H1 (cell line): Measurements from ENCODE around the gene OSR1. TPM values are rescaled to one million over a fixed set of nuclear protein-coding genes. Genes with fewer than 3 reads are reported as not detected.

ENCODE experiments used
- CTCF ChIA-PET: fragments of 300-600 bp; sonication (Branson Sonifier 250); formaldehyde crosslinking; loops from one replicate; lab custom pipeline; 2021; ENCODE audit not compliant: partially characterized antibody; lab: Charles Lee
- POLR2A ChIA-PET: fragments of 300-600 bp; sonication (Branson Sonifier 250); formaldehyde crosslinking; loops from one replicate; lab custom pipeline; 2021; ENCODE audit warnings: inconsistent platforms; ENCODE audit not compliant: partially characterized antibody; lab: Charles Lee
- DNase-seq, 2 experiments: peaks; one replicate each; pipeline versions ENCODE4 v3.0.0 to v3.0.0-alpha.2; 2010 to 2022; ENCODE audit warnings: low spot score in 2 of 2, low read depth in 1 of 2, mixed read lengths in 1 of 2
- FAIRE-seq: peaks from 2 replicates; lab custom pipeline; 2011; peaks lifted over from hg19 to GRCh38; lab: Jason Lieb, UNC
- H2AFZ ChIP-seq: 2 replicates; pipeline ENCODE4 v1.8.1; 2012; ENCODE audit warnings: low read length, inconsistent platforms
- H2AK5ac ChIP-seq: 2 replicates; pipeline ENCODE4 v1.6.1; 2013; ENCODE audit warnings: low read depth, low read length
- H2BK120ac ChIP-seq: replicated peaks from 2 replicates; pipeline ENCODE3; 2013; ENCODE audit warnings: low read depth, low read length, inconsistent platforms
- H2BK12ac ChIP-seq: 2 replicates; pipeline ENCODE4 v1.6.1; 2013; ENCODE audit warnings: low read depth, low read length
- H2BK15ac ChIP-seq: 2 replicates; pipeline ENCODE4 v1.6.1; 2013; ENCODE audit warnings: low read length
- H2BK20ac ChIP-seq: 2 replicates; pipeline ENCODE4 v1.6.1; 2013; ENCODE audit warnings: low read length
- H2BK5ac ChIP-seq: 2 replicates; pipeline ENCODE4 v1.6.1; 2013; ENCODE audit warnings: low read depth, low read length
- H3K14ac ChIP-seq: 2 replicates; pipeline ENCODE4 v1.6.1; 2013; ENCODE audit warnings: inconsistent platforms; ENCODE audit not compliant: insufficient read length
- H3K18ac ChIP-seq: 2 replicates; pipeline ENCODE4 v1.6.1; 2013; ENCODE audit warnings: low read length; ENCODE audit errors: extremely low read depth
- H3K23ac ChIP-seq: 2 replicates; pipeline ENCODE4 v1.6.1; 2013; ENCODE audit warnings: inconsistent platforms; ENCODE audit not compliant: insufficient read length
- H3K23me2 ChIP-seq: 2 replicates; pipeline ENCODE4 v1.6.1; 2013; ENCODE audit warnings: low read depth, low read length
- H3K27ac ChIP-seq: 2 replicates; pipeline ENCODE4 v1.6.1; 2011; ENCODE audit warnings: low read depth, low read length, inconsistent platforms
- H3K27me3 ChIP-seq, 4 experiments: replicated peaks in 1 of 4; 1 replicate in 1 of 4; 2 replicates in 3 of 4; pipeline versions ENCODE4 v1.6.1 to v1.8.1; 2011 to 2013; ENCODE audit warnings: low read length in 3 of 4, mild to moderate bottlenecking in 3 of 4, inconsistent platforms in 2 of 4, mixed read lengths in 2 of 4, moderate library complexity in 1 of 4; ENCODE audit not compliant: control insufficient read depth in 3 of 4, insufficient read depth in 3 of 4; ENCODE audit errors: extremely low read depth in 1 of 4
- H3K36me3 ChIP-seq, 4 experiments: 2 replicates each; pipeline versions ENCODE4 v1.6.1 to v1.8.1; 2011 to 2013; ENCODE audit warnings: mild to moderate bottlenecking in 4 of 4, low read length in 3 of 4, moderate library complexity in 2 of 4, control low read depth in 1 of 4, inconsistent platforms in 1 of 4; ENCODE audit not compliant: insufficient read depth in 4 of 4, control insufficient read depth in 2 of 4
- H3K4ac ChIP-seq: replicated peaks from 2 replicates; pipeline ENCODE3; 2013; ENCODE audit warnings: low read length, low read depth, mixed read lengths, inconsistent platforms; ENCODE audit not compliant: insufficient read length
- H3K4me1 ChIP-seq, 4 experiments: replicated peaks in 1 of 4; 1 replicate in 1 of 4; 2 replicates in 3 of 4; pipeline versions ENCODE4 v1.6.1 to v1.8.1; 2011 to 2013; ENCODE audit warnings: low read length in 3 of 4, inconsistent platforms in 2 of 4, mixed read lengths in 1 of 4; ENCODE audit not compliant: insufficient read depth in 4 of 4, control insufficient read depth in 3 of 4
- H3K4me2 ChIP-seq, 2 experiments: 2 replicates each; pipeline versions ENCODE4 v1.6.1 to v1.8.1; 2011 to 2013; ENCODE audit warnings: low read depth in 2 of 2, low read length in 2 of 2, control low read depth in 1 of 2, inconsistent platforms in 1 of 2, mild to moderate bottlenecking in 1 of 2; ENCODE audit not compliant: insufficient read depth in 1 of 2
- H3K4me3 ChIP-seq, 4 experiments: fragments of 200-600, 300-600 bp in 1 of 4; sonication (generic), shearing (Covaris generic), sonication (Bioruptor Twin) in 1 of 4; 2 replicates each; pipeline versions ENCODE4 v1.5.1 to v1.8.1; 2011 to 2016; ENCODE audit warnings: low read length in 4 of 4, low read depth in 3 of 4, control low read depth in 2 of 4, inconsistent platforms in 2 of 4, mild to moderate bottlenecking in 2 of 4, mixed read lengths in 1 of 4, moderate library complexity in 1 of 4; ENCODE audit not compliant: insufficient read depth in 2 of 4; ENCODE audit errors: extremely low read depth in 1 of 4
- H3K56ac ChIP-seq: replicated peaks from 2 replicates; pipeline ENCODE3; 2013; ENCODE audit warnings: low read depth, mild to moderate bottlenecking, mixed read lengths, low read length, inconsistent platforms; ENCODE audit not compliant: insufficient read length
- H3K79me1 ChIP-seq: 2 replicates; pipeline ENCODE4 v1.6.1; 2013; ENCODE audit warnings: low read depth, low read length, control low read depth
- H3K79me2 ChIP-seq, 2 experiments: 2 replicates each; pipeline versions ENCODE4 v1.6.1 to v1.8.1; 2012 to 2013; ENCODE audit warnings: low read length in 2 of 2, mild to moderate bottlenecking in 2 of 2, inconsistent platforms in 1 of 2; ENCODE audit not compliant: insufficient read depth in 2 of 2, control insufficient read depth in 1 of 2
- H3K9ac ChIP-seq, 4 experiments: replicated peaks in 1 of 4; 1 replicate in 1 of 4; 2 replicates in 3 of 4; pipeline versions ENCODE4 v1.6.1 to v1.8.1; 2011 to 2013; ENCODE audit warnings: low read depth in 3 of 4, low read length in 3 of 4, control low read depth in 2 of 4, mild to moderate bottlenecking in 2 of 4, moderate library complexity in 2 of 4, inconsistent platforms in 1 of 4; ENCODE audit errors: extremely low read depth in 1 of 4
- H3K9me3 ChIP-seq, 2 experiments: 2 replicates each; pipeline versions ENCODE4 v1.6.1 to v1.8.1; 2012 to 2013; ENCODE audit warnings: mild to moderate bottlenecking in 2 of 2, moderate library complexity in 2 of 2, control low read depth in 1 of 2, inconsistent platforms in 1 of 2, low read depth in 1 of 2, low read length in 1 of 2, mixed read lengths in 1 of 2; ENCODE audit not compliant: insufficient read depth in 2 of 2
- H4K20me1 ChIP-seq, 2 experiments: replicated peaks in 1 of 2; 2 replicates each; pipeline versions ENCODE3 to v1.8.1; 2011 to 2013; ENCODE audit warnings: inconsistent platforms in 2 of 2, low read length in 2 of 2, mild to moderate bottlenecking in 1 of 2; ENCODE audit not compliant: insufficient read depth in 2 of 2, control insufficient read depth in 1 of 2
- H4K5ac ChIP-seq: 2 replicates; pipeline ENCODE4 v1.6.1; 2013; ENCODE audit warnings: low read length, low read depth, mixed read lengths, inconsistent platforms; ENCODE audit not compliant: insufficient read length
- H4K8ac ChIP-seq: 2 replicates; pipeline ENCODE4 v1.8.0; 2013; ENCODE audit warnings: mild to moderate bottlenecking, moderate library complexity, low read length, inconsistent platforms; ENCODE audit not compliant: insufficient read depth; ENCODE audit errors: extremely low read depth
- H4K91ac ChIP-seq: replicated peaks from 2 replicates; pipeline ENCODE3; 2013; ENCODE audit warnings: low read length, mixed read lengths, inconsistent platforms; ENCODE audit not compliant: insufficient read length
- JUND ChIP-seq: IDR thresholded peaks from 2 replicates; pipeline ENCODE4 v1.6.1; 2011; ENCODE audit warnings: mild to moderate bottlenecking, improper control_type of control experiment, low read length
- PHF8 ChIP-seq: fragments of 200-600 bp; sonication (generic); conservative IDR thresholded peaks from 2 replicates; pipeline ENCODE4 v1.7.1; 2012; ENCODE audit warnings: low read depth, mild to moderate bottlenecking, inconsistent platforms, low read length, moderate library complexity
- POU5F1 ChIP-seq: IDR thresholded peaks from 2 replicates; pipeline ENCODE4 v1.6.1; 2011; ENCODE audit warnings: low read depth, mild to moderate bottlenecking, low read length, moderate library complexity
- SP4 ChIP-seq: IDR thresholded peaks from 2 replicates; pipeline ENCODE4 v1.6.1; 2012; ENCODE audit warnings: low read length, inconsistent platforms
- whole genome bisulfite sequencing, 2 experiments: shearing (Covaris generic) in 1 of 2; methylation state at CpG; one replicate each; pipeline versions ENCODE4 v1.1.6 to v1.1.7; 2013 to 2015; ENCODE audit warnings: low lambda C conversion rate in 2 of 2, mixed read lengths in 2 of 2, inconsistent platforms in 1 of 2, low coverage in 1 of 2, missing lambda C conversion rate in 1 of 2; ENCODE audit not compliant: insufficient replicate concordance in 2 of 2, insufficient coverage in 1 of 2, insufficient read length in 1 of 2; ENCODE audit errors: extremely low coverage in 1 of 2, missing lambda C conversion rate in 1 of 2; 5-methylcytosine and 5-hydroxymethylcytosine counted together
- polyA plus RNA-seq, 7 experiments: library from polyadenylated mRNA; depleted of rRNA in 3 of 7; stranded (reverse) in 5 of 7; unstranded in 2 of 7; fragments of >200 nt in 5 of 7; fragments of 200-250 nt in 2 of 7; gene quantifications; 1 replicate in 5 of 7; 2 replicates in 1 of 7; 4 replicates in 1 of 7; pipeline versions ENCODE4 v1.2.1 to v1.2.3, GENCODE V29; 2011 to 2013; ENCODE audit warnings: missing spikeins in 2 of 7, mixed read lengths in 2 of 7
- total RNA-seq: library from RNA; stranded (reverse); fragmentation: NEBNext Ultra II Directional; extraction: Animal tissue kit (Norgen Biotek cat#: 25700); gene quantifications from 2 replicates; pipeline ENCODE4 v1.2.1, GENCODE V29; 2021

OSR1 gene
- total and polyA plus RNA-seq, 2 of the 8 experiments (the other 6 are each of a cell fraction or from before 2014, with no cell fraction given), result 0.05 to 0.22 TPM

GRCh38 chr2:19355014-19355405 is 3.4 kb downstream of the OSR1 start:
- Histone ChIP-seq H2BK15ac (no peak overlapping the region), H2AFZ (no peak overlapping the region), H3K56ac (no peak overlapping the region), H3K36me3 (0 out of 8 replicates have a peak, but pooled peaks cover 0 to 6% (median 0%) of the 10 kb centered on the region in 4 experiments), H3K4me1 (peaks cover 9 to 49% (median 24%) of the 10 kb centered on the region in 4 experiments), H3K9ac (no peak overlapping the region), H3K23ac (no peak overlapping the region), H2BK12ac (0 out of 2 replicates have a peak overlapping the region, but pooled peaks have one; percentile 3), H2BK5ac (no peak overlapping the region), H3K4me2 (no peak overlapping the region; a peak in 1 of 4 replicates), H3K27ac (no peak overlapping the region), H3K23me2 (no peaks in the 10 kb centered on the region; the same call in 1 of the 2 replicates), H3K27me3 (peaks cover 94 to 99% (median 98%) of the 10 kb centered on the region in 4 experiments), H4K91ac (no peak overlapping the region), H3K9me3 (no peaks in the 10 kb centered on the region), H4K20me1 (peaks cover 20 to 42% of the 10 kb centered on the region in 2 experiments), H2BK120ac (no peak overlapping the region), H4K8ac (no peak overlapping the region), H3K14ac (no peak overlapping the region), H2AK5ac (no peak overlapping the region), H3K79me2 (no peaks in the 10 kb centered on the region), H2BK20ac (no peak overlapping the region), H3K18ac (no peak overlapping the region), H3K4ac (no peak overlapping the region), H4K5ac (no peak overlapping the region), H3K79me1 (no peaks in the 10 kb centered on the region; the same call in 1 of the 2 replicates), H3K4me3 (no peak overlapping the region)
- WGBS, 2 experiments, result 37% methylated on average over 3 of the region's 3 CpGs; no CpG with 5 or more reads in 1 of the 2 experiments
- ChIA-PET CTCF (interaction anchor here (0.7 to 3.3 kb wide), 12 partner anchors 9 to 968 kb away, joined by 3 to 11 read pairs (median 4); no protein-coding TSS in a partner anchor), POLR2A (no interaction called here)
- TF ChIP-seq PHF8, result no peak
- no peak for TF ChIP-seq POU5F1
- TF ChIP-seq JUND, result no peak
- TF ChIP-seq SP4, result no peak
- no peak for FAIRE-seq
- DNase-seq, result no peak
